GM19438 (cell line): ENCODE data around the gene TMEM33.

Experiments
- ATAC-seq: cut with Tn5 transposase; IDR thresholded peaks from one replicate; pipeline ENCODE4 v1.9.1; 2021; ENCODE audit warnings: low read depth; ENCODE audit not compliant: unreplicated experiment

Gene TMEM33

GRCh38 chr4:41992967-41993857 is 58.0 kb downstream of the TMEM33 start:
- ATAC-seq: no peak

DNA sequence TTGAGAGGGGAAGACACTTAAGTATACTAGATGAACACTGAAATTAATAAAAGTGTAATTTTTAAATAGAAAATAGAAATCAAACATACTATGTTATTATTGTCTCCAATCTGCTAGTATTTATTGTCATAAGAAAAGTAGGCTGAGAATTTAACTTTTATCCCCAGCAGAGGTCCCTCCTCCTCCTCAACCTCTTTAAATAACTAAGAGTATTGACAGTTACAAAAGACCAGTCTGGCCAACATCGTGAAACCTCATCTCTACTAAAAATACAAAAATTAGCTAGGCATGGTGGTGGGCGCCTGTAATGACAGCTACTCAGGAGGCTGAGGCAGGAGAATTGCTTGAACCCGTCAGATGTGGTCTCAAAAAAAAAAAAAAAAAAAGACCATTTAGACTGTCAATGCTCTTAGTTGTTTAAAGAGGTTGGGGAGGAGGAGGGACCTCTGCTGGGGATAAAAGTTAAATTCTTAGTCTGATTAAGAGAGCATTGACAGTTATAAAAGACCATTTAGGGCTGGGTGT is 59.3 kb downstream of the TMEM33 start:
- no peak for ATAC-seq

GRCh38 chr4:41998019-41998418 is 62.8 kb downstream of the TMEM33 start:
- ATAC-seq: no peak

DNA sequence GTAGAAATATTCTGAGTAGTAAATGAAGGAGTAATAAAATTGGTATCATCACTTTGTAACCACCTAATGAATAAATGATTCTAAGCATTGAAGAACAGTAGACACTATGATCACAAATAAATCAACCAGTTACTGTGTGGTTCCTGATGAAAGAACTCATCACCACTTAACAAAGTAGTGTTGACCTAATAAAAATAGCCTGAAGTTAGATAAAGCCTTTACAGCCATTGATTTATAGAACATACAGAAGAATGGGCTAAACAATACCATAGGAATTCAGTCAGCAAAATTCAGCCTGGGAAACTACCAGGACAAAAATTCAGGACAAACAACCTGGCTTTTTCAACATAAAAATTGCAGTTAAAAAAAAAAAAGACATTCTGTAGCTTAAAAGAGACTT is 64.1 kb downstream of the TMEM33 start:
- ATAC-seq: no peak

GRCh38 chr4:42008011-42008786 is 73.0 kb downstream of the TMEM33 start:
- no peak for ATAC-seq
